HG03575 (cell line): ENCODE measurements around the gene RAB17.

Experiments
- ATAC-seq: cut with Tn5 transposase; IDR thresholded peaks from one replicate; pipeline ENCODE4 v1.9.1; 2021; ENCODE audit not compliant: unreplicated experiment, insufficient number of reproducible peaks, low FRiP score; ENCODE audit errors: extremely low read depth

Gene RAB17

DNA sequence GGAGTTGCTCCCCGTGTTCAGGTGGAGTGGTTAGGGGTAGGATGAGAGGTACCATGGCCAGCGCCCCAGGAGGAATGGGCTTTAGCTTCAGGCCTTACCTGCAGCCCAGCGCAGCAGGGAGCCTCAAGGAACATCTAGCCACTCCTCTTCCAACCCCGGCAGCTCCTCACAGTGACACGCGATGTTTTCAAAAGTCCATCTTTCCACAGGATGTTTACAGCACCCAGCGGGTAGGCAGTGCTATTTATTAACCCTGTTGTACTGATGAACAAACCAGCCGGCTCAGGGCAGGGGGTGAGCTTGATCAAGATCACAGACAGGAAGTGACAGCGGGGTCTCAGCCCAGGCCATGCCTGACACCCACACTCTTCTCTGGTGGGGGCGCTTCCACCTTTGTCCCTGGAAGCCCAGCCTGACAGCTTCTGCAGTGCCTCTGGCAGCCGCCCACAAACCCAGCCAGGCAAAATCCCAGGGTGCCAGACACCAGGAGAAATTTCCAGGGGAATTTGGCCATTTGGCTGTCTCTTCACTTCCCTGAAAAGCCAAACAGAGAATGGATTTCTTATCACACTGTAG, 42.6 kb downstream of the RAB17 start:
- ATAC-seq = no peak

DNA sequence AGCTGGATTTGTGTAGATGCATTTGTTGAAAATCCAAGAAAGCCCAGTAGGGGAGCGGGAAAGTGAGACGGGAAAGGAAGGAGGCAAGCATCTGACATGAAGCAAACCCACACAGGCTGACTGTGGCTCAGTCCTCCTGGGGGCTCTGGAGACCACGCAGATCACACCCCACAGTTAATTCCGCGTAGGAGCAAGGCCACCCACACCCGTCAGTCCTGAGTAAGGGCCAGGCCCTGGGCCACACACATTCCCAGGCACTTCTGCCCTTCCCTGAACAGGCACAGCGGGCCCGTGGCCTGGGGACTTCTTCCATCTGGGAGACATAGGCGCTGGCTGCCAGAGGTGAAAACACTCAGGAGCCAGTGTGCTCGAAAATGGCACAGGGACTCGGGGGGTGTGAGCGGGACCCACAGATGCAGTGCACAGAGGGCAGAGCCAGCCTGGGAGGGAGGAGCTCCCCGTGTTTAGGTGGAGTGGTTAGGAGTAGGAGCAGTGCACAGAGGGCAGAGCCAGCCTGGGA, 43.6 kb downstream of the RAB17 start:
- ATAC-seq = no peak

GRCh38 chr2:237546040-237546875, 44.3 kb downstream of the RAB17 start:
- no peak for ATAC-seq

DNA sequence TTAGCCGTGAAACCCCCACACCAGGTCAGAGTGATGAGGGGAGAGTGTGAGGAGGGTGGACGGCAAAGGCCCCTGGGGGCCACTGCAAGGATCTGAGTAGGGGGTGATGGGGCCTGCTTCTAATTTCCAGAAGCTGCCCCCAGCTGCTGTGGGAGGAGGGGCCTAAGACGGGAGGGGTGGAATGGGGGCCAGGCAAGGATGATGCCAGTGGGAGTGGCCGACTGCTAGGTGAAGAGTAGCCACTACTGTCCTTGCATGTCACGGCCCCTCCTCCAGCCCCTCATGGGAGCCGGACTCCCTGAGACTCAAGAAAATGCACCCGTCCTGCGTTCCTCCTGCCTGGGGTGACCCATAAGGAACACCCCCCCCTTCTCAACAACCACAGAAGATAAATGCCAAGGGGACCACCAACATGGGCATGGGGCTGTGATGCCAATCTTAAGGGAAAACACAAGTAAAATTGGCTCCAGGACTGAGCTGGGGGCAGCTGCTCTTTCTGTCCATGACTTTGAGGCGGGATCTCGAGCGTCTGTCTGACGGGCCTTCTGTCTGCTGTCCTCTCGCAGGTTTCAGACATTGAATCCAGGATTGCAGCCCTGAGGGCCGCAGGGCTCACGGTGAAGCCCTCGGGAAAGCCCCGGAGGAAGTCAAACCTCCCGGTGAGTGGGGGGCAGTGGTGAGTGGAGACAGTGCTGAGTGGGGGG, 48.4 kb downstream of the RAB17 start:
- no peak for ATAC-seq

DNA sequence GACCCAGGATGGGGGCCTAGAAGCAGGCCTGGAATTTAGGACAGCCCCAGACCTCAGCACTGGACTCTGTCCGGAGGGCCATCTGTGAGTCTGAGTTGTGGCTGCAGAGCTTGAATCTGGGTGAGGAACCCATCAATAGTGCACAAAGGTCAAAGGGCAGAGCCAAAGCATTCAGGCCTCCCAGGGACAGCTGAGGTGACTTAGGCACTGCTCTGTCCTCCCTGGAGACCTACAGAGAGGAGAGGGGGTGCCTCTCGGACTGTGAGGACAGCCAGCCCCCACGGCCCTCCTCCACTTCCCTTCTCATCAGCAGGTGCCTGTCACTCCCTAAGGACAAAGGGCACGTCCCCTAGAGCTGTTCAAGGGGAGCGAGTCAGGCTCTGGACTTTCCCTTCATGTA, 49.3 kb downstream of the RAB17 start:
- no peak for ATAC-seq

DNA sequence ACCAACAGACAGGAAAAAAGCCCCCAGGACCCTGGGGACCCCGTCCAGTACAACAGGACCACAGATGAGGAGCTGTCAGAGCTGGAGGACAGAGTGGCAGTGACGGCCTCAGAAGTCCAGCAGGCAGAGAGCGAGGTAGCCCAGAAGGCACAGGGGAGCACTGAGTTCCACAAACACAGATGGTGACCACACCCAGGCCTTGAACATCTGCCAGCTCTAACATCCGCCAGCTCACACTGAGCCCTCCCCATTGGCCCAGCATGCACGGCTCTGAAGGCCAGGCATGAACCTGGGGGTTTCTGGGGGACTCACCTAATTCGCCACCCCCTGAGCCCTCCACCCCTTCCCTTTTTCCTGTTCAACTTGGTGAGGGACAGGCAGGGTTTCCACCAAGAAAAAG, 49.7 kb downstream of the RAB17 start:
- ATAC-seq = no peak

DNA sequence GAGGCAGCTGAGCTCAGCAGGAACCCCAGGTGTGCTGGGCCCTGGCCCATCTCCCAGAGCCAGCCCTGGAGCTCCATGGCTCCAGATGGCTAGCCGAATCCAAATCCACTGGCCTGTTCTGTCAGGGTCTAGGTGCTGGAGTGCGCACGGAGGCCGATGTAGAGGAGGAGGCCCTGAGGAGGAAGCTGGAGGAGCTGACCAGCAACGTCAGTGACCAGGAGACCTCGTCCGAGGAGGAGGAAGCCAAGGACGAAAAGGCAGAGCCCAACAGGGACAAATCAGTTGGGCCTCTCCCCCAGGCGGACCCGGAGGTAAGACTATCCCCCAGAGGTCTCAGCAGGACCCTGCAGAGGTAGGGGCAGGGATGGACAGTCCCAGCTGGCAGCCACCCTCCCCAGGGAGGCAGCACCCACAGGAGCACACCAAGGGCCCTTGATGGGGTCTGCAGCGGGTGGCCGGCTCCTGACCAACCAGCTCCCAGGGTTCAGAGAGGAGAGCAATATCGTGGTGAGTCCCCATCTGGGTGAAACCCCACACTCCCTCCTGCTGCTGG, 50.2 kb downstream of the RAB17 start:
- no peak for ATAC-seq

- ATAC-seq = no peak
Observed at GRCh38 chr2:237539681-237540080, 50.9 kb downstream of the RAB17 start.

DNA sequence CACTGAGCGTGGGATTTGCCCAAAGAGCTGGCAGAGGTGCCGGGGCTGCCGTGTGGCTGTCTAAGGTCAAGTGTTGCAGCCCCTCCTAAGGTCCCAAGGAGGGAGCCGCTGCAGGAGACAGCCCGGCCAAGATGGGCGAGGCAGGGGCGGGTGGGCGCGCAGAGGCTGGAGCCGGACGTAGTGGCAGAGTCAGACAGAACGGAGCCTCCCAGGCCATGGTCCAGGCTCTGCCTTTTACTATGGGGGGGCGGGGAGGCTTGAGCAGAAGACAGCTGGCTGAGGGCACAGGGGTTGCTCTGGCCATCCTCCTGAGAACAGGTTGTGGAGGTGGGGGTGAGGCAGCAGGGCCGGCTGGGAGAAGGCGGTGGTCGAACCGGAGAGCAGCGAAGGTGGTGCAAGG, 51.6 kb downstream of the RAB17 start:
- no peak for ATAC-seq

- ATAC-seq = no peak
Observed at GRCh38 chr2:237538001-237538720, 52.4 kb downstream of the RAB17 start.

- ATAC-seq = no peak
Observed at GRCh38 chr2:237536617-237537016, 53.9 kb downstream of the RAB17 start.

GRCh38 chr2:237536083-237536415, 54.5 kb downstream of the RAB17 start:
- no peak for ATAC-seq

DNA sequence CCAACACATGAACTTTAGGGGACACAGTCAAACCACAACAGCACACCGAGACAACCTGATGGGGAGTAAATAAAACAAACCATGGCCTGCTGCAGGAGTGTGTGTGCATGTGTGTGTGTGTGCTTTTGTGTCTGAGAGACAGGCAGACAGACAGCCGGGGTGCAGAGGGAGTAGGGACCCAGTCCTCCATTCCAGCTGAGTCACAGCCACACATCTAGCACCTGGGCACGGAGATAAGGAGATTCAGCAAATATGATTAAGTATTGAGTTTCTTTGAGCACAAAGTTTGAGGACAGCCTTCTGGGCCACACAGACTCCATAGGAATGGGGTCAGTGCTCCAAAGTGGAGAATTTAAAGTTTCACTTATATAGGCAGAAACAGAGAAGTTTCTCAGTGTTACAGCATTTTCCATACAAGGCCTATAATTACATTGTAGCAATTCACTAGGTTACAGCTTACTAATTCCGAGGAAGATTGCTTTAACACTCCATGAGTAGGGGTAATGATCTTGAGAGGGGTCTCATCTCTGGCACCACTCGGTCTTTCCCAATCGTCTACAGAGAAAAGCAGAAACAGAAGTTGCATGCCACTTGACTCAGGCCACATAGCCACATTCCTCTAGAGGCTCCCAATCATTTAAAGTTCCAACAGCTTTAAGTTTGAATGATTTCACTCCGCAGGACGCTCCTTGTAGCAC, 55.0 kb downstream of the RAB17 start:
- no peak for ATAC-seq

GRCh38 chr2:237534380-237534779, 56.2 kb downstream of the RAB17 start:
- no peak for ATAC-seq

GRCh38 chr2:237533668-237534161, 56.8 kb downstream of the RAB17 start:
- no peak for ATAC-seq

DNA sequence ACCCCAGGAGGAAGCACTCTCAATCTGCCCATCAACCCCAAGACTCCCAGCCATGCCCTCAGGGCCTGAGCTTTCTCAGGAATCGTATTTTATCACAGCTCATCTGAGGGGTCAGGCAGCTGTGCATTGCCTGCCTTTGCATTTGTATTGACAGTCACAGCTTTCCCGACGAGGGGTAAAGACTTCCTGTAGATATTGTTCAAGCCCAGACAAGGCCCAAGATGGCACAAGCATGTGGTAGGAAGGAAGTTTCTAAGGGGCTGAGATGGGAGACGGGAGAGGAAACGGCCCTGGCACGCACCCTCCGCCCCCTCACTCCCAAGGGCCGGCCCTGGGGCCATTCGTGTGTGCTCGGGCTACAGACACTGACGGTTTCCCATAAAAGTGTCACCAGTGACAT, 58.4 kb downstream of the RAB17 start:
- no peak for ATAC-seq

DNA sequence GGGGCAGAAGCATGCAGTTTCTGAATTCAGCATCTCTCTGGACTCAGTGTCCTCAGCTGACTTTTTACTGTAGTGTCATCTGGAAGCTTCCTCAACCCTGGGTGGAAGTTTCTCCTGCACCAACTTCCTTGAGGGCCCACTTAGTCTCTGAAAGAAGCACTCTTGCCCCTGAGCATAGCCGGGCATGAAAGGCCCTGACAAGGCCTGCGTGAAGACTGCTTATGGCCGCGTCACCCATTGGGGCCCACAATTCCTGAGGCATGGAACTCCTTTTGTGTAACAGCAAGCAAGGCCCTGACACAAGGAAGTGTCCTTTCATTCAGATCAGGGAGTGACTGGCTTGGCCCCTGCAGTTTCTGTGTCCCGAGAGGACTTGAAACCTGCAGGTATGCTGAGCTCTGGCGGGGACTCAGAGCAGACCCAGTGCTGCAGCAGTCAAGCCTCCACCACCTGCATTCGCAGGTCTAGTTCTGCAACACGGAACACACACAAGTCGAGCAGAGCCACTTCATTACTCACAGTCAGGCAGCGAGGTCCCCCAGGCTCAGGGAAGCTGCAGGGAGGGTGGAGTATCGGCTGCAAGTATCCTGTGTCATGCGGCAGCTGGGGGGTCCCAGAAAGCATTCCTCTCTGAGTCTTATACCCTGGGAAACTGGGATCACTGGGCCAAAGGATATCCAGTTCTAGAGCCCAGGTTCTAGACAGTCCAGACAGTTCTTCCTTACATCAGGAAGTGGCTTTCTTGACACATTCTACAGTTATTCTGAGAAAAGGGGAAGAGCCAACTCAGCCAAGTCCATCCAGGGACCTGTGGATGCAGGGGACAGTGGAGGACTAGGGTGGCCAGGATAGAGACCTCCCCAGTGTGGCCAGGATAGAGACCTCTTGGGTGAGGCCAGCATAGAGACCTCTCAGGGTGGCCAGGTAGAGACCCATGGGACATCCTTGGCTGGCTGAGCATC, 59.8 kb downstream of the RAB17 start:
- no peak for ATAC-seq
